Measurements from ENCODE around the gene OVAAL. TPM values are rescaled to one million over a fixed set of nuclear protein-coding genes. Genes with fewer than 3 reads are reported as not detected.

The OVAAL gene
- total and polyA plus RNA-seq, 2 of the 8 experiments (the other 6 are each of a cell fraction or from before 2014, with no cell fraction given), result not detected

DNA sequence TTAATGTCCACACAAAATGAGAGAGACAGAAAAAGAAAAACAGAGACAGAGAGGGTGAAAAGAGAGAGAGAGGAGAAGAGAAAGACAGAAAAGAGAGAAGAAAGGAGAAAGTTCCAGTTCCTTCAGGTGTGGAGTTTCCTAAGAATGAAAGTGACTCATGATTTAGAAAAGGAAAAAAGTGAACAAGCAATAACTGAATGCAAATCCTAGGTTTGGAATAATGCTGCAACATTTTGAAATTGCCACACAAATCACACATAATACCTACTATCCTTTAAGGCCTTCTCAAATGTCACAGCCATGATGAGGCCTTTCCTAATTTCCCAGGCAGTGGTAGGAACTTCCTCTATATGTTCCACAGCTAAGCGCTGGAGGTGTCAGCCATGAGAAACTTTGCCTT, 41.6 kb downstream of the OVAAL start (continued):
- TF ChIP-seq, protein P1, sequence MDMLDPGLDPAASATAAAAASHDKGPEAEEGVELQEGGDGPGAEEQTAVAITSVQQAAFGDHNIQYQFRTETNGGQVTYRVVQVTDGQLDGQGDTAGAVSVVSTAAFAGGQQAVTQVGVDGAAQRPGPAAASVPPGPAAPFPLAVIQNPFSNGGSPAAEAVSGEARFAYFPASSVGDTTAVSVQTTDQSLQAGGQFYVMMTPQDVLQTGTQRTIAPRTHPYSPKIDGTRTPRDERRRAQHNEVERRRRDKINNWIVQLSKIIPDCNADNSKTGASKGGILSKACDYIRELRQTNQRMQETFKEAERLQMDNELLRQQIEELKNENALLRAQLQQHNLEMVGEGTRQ (IDR thresholded peaks at IDR 0.05; ENCODE audit: low read length), result no peak
- TF ChIP-seq CTBP2 (IDR thresholded peaks at IDR 0.05; ENCODE audit: borderline replicate concordance, insufficient read depth, insufficient read length, low read length), result no peak
